Measurements from ENCODE around the gene MPG. TPM values are rescaled to one million over a fixed set of nuclear protein-coding genes. Genes with fewer than 3 reads are reported as not detected.

Gene MPG
- total RNA-seq, 1 experiment from 2014 or later, result 41.1 TPM

DNA sequence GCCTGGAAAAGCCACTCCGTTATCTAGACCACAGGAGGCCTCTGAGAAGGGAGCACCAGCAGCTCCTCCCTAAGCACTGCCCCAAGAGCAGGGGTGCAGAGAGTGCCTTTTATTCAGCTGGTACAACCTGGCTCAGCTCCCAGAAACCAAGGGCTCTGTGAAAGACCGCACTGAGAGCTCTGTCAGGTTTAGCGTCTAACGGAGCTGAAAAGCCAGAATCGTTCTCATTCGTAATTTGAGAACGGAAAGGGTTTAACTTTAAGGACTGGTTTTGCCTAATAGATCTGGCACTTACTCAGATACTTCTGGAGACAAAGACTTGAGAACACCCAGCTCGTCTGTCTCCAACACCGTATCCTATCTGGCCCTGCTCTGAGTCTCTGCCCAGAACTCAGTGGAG lies 13.5 kb downstream of the MPG start:
- intact Hi-C loops (cut with micrococcal nuclease; ENCODE audit: unreplicated experiment), result no loop called here
- no peak for DNase-seq
- Histone ChIP-seq H3K4me3 (ENCODE audit: low read depth, low read length) (no peak overlapping the region), H3K27me3 (replicated peaks; ENCODE audit: control insufficient read depth, insufficient read depth, low read length) (no peaks in the 10 kb centered on the region), H3K4me1 (no peaks in the 10 kb centered on the region), H3K9me3 (no peaks in the 10 kb centered on the region), H3K36me3 (ENCODE audit: control insufficient read depth, insufficient read depth, low read length) (no peaks in the 10 kb centered on the region; the same call in none of the 2 replicates)
- H3K4me1 Mint-ChIP-seq (ENCODE audit: low read depth, unreplicated experiment), result no peaks in the 10 kb centered on the region
- POLR2A ChIA-PET, result no interaction called here
- TF ChIP-seq, protein P1, sequence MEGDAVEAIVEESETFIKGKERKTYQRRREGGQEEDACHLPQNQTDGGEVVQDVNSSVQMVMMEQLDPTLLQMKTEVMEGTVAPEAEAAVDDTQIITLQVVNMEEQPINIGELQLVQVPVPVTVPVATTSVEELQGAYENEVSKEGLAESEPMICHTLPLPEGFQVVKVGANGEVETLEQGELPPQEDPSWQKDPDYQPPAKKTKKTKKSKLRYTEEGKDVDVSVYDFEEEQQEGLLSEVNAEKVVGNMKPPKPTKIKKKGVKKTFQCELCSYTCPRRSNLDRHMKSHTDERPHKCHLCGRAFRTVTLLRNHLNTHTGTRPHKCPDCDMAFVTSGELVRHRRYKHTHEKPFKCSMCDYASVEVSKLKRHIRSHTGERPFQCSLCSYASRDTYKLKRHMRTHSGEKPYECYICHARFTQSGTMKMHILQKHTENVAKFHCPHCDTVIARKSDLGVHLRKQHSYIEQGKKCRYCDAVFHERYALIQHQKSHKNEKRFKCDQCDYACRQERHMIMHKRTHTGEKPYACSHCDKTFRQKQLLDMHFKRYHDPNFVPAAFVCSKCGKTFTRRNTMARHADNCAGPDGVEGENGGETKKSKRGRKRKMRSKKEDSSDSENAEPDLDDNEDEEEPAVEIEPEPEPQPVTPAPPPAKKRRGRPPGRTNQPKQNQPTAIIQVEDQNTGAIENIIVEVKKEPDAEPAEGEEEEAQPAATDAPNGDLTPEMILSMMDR (IDR thresholded peaks at IDR 0.05; ENCODE audit: insufficient read depth in 1 of 2, low read depth in 1 of 2, low read length in 1 of 2, severe bottlenecking in 1 of 2, unreplicated experiment in 1 of 2), result no peak
- BruUV-seq (replicated peaks), result no TSS peak
- H3K27me3 Mint-ChIP-seq (ENCODE audit: insufficient read depth, unreplicated experiment), result no peaks in the 10 kb centered on the region
- CTCF ChIA-PET, result interaction anchor here (1.3 kb wide), 1 partner anchor 27 kb away, joined by 3 read pairs; no protein-coding TSS in a partner anchor
- H3K36me3 Mint-ChIP-seq (ENCODE audit: insufficient read depth, unreplicated experiment), result peaks cover 31% of the 10 kb centered on the region
- no peak overlapping the region for H3K4me3 Mint-ChIP-seq (ENCODE audit: unreplicated experiment)
- H3K9me3 Mint-ChIP-seq (ENCODE audit: unreplicated experiment), result no peaks in the 10 kb centered on the region
- H3K27ac Mint-ChIP-seq (ENCODE audit: unreplicated experiment), result no peak overlapping the region

DNA sequence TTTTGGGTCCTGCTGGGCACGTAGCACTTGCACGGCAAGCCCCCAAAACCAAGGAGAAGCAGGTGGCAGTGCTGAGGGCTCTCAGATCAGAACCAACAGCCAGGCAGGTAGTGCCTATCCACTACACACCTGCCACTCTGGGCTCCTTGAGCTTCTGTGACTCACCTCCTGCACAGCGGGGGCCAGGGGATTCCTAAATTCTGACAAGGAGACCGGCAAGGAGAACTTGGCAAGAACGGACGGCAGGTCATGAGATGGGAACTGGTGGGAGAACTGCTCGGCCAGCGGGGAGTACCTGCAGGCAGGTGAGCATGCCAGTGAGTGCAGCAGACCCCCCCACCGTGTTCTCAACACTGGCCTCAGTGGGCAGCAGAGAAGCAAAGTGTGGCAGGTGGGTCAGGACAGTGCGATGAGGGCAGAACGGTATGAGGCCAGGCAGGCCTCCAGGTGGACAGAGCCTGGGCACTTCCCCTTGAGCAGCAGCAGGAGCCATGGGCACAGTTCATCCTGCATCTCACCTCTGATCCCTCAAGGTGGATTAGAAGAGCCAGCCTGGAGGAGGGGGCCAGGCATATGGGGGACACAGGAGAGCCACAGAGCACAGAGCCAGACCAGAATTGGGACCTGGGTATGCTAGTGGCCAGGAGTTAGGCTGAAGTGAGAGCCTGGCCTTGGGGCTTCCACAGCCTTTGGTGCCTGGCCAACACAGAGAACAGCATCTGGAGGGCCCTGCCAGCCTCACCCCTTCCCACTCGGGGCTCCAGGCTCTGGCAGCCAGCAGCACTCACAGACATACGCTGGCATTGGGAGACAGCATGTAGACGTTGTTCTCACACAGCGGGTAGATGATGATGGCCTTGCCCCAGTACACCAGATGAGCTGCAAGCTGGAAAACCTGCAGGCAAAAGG lies 14.7 kb downstream of the MPG start:
- ChIA-PET CTCF (interaction anchor here (0.8 to 1.3 kb wide), 2 partner anchors 25 to 27 kb away, joined by 3 read pairs; no protein-coding TSS in a partner anchor), POLR2A (no interaction called here)
- no peak for DNase-seq
- Mint-ChIP-seq H3K27me3 (ENCODE audit: insufficient read depth, unreplicated experiment) (no peaks in the 10 kb centered on the region), H3K27ac (ENCODE audit: unreplicated experiment) (no peak overlapping the region), H3K9me3 (ENCODE audit: unreplicated experiment) (no peaks in the 10 kb centered on the region), H3K4me3 (ENCODE audit: unreplicated experiment) (no peak overlapping the region), H3K4me1 (ENCODE audit: low read depth, unreplicated experiment) (no peaks in the 10 kb centered on the region), H3K36me3 (ENCODE audit: insufficient read depth, unreplicated experiment) (peaks cover 28% of the 10 kb centered on the region)
- Histone ChIP-seq H3K9me3 (no peaks in the 10 kb centered on the region), H3K36me3 (ENCODE audit: control insufficient read depth, insufficient read depth, low read length) (no peaks in the 10 kb centered on the region; the same call in none of the 2 replicates), H3K27me3 (replicated peaks; ENCODE audit: control insufficient read depth, insufficient read depth, low read length) (no peaks in the 10 kb centered on the region), H3K4me1 (no peaks in the 10 kb centered on the region), H3K4me3 (ENCODE audit: low read depth, low read length) (no peak overlapping the region)
- no TSS peak for BruUV-seq (replicated peaks)
- TF ChIP-seq, protein P1 (IDR thresholded peaks at IDR 0.05; ENCODE audit: insufficient read depth in 1 of 2, low read depth in 1 of 2, low read length in 1 of 2, severe bottlenecking in 1 of 2, unreplicated experiment in 1 of 2), result no peak
- intact Hi-C loops (cut with micrococcal nuclease; ENCODE audit: unreplicated experiment), result no loop called here

- CTCF ChIA-PET, result no interaction called here
Observed at GRCh38 chr16:94918-95265, 16.9 kb downstream of the MPG start.

More at GRCh38 chr16:94918-95265, 16.9 kb downstream of the MPG start:
- Histone ChIP-seq H3K4me1 (no peaks in the 10 kb centered on the region), H3K27me3 (replicated peaks; ENCODE audit: control insufficient read depth, insufficient read depth, low read length) (no peaks in the 10 kb centered on the region), H3K36me3 (ENCODE audit: control insufficient read depth, insufficient read depth, low read length) (no peaks in the 10 kb centered on the region; the same call in 1 of the 2 replicates), H3K9me3 (no peaks in the 10 kb centered on the region), H3K4me3 (ENCODE audit: low read depth, low read length) (no peak overlapping the region)
- POLR2A ChIA-PET, result no interaction called here
- H3K4me1 Mint-ChIP-seq (ENCODE audit: low read depth, unreplicated experiment), result no peaks in the 10 kb centered on the region
- peaks cover 22% of the 10 kb centered on the region for H3K36me3 Mint-ChIP-seq (ENCODE audit: insufficient read depth, unreplicated experiment)
- H3K9me3 Mint-ChIP-seq (ENCODE audit: unreplicated experiment), result no peaks in the 10 kb centered on the region
- DNase-seq, result no peak
- no peaks in the 10 kb centered on the region for H3K27me3 Mint-ChIP-seq (ENCODE audit: insufficient read depth, unreplicated experiment)
- no peak overlapping the region for H3K4me3 Mint-ChIP-seq (ENCODE audit: unreplicated experiment)
- BruUV-seq (replicated peaks), result no TSS peak
- intact Hi-C loops (cut with micrococcal nuclease; ENCODE audit: unreplicated experiment), result no loop called here
- TF ChIP-seq, protein P1 (IDR thresholded peaks at IDR 0.05; ENCODE audit: insufficient read depth in 1 of 2, low read depth in 1 of 2, low read length in 1 of 2, severe bottlenecking in 1 of 2, unreplicated experiment in 1 of 2), result no peak
- no peak overlapping the region for H3K27ac Mint-ChIP-seq (ENCODE audit: unreplicated experiment)
